GM21529 (cell line): Measurements from ENCODE around the gene ZFP57.
"Not testable (repeated sequence)": the region's sequence is repeated elsewhere in the genome, so short reads cannot be mapped to it uniquely, and the experiment has no call there.

Experiments
- ATAC-seq: cut with Tn5 transposase; IDR thresholded peaks from one replicate; pipeline ENCODE4 v1.9.1; 2021; ENCODE audit not compliant: unreplicated experiment

The ZFP57 gene

DNA sequence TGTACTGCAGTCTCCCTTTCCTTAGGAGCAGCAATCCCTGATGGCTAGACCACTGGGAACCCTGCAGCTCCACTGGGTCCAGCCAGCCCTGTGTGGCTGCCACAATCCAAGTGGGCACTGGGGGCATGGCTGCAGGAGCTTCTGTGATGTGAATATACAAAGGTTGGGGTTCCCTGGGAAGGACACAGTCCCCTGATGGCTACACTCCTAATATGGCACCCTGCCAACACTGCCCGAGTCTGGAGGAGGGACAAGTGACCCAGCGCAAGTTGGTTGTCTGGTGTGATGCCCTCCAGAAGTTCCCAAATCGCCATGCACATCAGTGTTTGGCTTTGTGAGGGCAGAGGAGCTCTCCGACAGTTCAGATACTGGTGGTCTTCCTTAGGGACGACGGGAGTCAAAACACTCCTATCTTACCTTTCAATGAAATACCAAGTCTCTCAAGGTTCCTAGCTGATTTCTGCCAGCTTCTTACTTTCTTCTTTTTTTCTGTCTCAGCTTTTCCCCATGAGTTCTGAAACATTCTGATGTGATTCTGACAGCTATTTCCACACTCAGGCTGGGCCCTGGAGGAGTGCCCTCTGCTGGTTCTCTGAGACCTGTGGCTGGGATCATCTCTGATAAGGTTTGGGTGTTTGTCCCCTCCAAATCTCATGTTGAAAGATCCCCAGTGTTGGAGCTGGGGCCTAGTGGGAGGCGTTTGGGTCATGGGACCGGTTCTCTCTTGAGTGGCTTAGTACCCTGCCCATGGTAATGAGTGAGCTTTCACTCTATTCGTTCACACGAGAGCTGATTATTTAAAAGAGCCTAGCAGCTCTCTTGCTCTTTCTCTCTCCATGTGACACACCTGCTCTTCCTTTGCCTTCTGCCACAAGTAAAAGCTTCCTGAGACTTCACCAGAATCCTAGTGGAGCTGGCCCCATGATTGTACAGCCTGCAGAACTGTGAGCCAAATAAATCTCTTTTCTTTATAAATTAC is 15.5 kb upstream of the ZFP57 start:
- ATAC-seq = no peak

DNA sequence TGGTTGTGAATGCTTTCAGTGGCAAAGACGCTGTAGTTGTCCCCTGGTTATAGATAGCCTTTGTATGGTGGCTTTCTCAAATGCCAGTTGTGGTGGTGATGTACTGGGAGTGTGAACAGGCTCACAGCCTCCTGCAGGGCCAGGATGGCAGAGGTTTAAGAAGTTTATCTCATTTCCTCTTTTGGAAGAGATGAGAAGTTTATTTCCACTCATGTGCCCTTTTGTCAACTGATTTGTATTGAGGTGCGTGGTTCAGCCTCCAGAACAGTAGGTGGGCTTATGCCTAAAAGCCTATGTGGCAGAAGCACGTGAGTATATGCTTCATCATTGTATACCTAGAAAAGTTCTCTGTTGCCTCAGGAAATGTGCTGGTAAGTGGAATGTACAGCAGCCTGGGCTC is 13.7 kb upstream of the ZFP57 start:
- no peak for ATAC-seq

DNA sequence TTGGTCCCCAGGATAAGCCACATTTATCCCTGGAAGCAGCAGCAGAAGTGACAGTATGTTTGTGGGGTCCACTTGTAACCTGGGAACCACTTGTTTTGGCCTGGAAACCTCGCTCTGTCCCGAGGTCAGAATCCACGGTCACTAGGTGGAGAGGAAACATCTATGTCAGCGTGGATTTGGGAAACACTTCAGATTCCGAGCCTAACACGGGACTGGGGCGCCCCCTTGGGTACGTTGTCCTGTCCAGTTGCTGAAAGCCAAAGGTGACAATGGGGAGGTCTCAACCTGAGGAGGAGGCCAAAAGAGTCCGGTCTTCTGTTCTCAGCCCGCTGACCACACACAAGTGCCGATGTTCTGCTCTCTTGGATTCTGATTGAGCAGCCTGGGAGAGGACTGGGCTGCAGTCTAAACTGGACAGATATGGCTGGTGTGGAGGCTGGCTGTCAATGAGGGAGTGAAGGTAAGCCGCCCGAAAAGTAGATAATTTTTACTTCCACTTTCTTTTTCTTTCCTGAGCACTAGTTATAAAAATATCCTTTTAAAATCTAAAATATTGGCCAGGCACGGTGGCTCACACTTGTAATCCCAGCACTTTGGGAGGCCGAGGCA is 4.9 kb upstream of the ZFP57 start:
- no peak for ATAC-seq

DNA sequence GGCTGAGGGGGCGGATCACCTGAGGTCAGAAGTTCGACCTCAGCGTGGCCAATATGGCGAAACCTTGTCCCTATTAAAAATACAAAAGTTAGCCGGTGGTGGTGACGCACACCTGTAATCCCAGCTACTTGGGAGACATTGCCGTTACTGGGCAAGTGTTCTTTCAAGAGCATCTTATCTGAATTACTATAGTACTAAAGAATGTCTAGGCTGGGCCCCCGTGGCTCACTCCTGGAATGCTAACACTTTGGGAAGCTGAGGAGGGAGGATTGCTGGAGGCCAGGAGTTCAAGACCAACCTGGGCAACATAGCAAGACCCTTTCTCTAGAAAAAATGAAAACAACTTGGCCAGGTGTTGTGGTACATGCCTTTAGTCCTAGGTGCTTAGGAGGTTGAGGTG is 859 bp upstream of the ZFP57 start:
- no peak for ATAC-seq

DNA sequence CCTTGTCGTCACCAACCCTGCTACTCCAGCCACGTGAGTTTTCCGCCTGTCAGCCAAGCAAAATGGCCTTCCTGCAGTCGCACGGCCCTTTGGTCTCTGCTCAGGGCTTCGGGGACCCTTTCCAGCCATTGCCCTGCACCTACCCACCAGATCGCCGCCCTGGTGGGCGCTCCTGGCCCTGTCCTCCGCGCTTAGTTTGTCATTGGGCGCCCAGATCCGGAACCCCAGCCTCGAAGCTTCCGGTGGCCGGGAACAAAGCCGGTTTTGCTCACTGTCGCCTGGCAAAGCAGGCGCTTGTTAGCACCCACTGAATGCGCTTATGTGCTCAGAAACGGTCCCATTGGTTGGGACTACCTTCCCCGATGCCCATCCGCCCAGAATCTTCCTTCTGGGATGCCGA is 536 bp downstream of the ZFP57 start:
- ATAC-seq = no peak

DNA sequence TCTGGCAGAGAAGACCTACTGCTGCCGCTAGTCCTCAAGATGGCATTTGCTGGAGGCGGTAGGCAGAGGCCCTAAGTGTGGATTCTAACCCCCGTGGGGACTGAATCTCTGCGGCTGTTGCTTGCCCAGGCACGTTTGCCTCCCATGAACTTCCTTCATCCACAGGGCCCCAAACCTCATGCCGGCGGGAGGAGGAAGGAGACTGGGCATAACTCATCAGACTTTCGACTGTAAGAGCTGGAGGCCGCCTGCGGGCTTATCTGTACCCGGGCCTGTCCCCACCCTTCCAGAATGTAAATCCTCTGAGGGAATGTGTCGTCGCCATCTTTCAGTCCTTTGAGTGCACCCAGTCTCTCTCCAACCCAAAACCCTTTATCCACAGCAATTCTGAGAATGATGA is 990 bp downstream of the ZFP57 start:
- ATAC-seq = no peak

DNA sequence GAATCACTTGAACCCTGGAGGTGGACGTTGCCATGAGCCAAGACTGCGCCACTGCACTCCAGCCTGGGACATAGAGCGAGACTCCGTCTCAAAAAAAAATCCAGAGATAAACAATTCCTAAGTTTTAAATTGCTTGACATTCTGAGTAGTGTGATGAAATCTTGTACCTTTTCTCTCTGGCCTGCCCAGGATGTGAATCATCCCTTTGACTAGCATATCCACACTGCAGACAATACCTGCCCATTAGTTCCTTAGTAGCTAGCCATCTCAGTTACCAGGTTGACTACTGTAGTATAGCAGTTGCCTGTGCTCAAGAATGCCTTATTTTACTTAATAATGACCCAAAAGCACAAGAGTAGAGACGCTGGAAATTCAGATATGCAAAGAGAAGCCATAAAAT is 2.8 kb downstream of the ZFP57 start:
- no peak for ATAC-seq

DNA sequence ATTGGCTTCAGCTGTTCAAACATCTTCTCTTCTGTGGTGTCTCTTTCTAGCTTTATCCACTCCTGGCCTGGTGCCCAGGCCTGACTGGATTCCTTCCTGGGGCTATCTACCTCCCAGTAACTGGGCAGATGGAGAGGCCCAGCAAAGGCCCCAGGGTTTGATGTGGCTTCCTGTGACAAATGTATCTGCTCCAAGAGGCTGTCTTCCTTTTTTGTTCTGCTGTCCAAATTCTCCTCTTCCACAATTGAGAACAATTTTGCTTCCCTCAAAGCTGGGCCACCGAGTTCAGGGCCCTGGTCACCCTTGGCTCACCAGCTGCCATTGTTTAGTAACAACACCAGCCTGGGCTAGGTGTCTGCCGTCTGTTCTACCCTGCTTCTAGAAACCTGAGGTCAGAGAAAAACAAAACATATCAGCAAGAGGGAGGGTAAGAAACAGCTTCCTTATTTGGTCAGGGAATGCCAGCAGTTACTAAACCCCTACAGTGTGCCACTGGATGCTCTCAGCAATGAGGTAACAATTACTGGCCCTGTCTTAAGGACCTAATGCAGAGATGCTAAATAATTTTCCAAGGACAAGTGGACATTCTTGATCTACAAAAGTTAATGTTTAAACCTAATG is 3.9 kb downstream of the ZFP57 start:
- no peak for ATAC-seq

DNA sequence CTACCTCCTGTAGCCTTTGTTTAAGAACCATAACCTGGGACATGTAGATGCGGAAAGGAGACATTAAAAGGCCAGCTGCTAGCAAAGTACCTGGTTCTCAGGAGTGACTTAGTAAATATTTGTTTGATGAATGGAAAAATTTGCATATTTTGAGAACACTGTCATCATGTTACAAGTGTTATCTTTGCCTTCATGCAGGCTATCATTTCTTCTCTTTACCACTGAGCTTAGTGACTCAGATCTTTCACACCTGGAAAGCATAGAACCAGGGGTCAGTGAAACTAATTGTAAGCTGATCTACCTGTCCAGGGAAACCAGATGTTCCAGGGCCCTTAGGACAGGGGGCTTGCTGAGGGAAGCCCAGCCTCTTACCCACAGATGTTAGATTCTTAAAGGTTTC is 5.4 kb downstream of the ZFP57 start:
- ATAC-seq = no peak

DNA sequence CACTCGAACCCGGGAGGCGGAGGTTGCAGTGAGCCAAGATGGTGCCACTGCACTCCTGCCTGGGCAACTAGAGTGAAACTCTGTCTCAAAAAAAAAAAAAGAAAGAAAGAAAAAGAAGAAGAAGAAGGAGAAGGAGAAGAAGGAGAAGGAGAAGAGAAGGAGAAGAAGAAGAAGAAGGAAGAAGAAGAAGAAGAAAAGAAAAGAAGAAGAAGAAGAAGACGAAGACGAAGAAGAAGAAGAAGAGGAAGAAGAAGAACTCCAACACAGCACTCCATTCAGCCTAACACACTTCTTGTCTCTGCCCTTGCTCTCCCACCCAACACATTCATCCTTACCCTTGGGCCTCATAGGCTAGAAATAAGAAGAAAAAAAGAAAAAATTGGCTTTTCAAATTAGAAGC is 6.9 kb downstream of the ZFP57 start:
- no peak for ATAC-seq

DNA sequence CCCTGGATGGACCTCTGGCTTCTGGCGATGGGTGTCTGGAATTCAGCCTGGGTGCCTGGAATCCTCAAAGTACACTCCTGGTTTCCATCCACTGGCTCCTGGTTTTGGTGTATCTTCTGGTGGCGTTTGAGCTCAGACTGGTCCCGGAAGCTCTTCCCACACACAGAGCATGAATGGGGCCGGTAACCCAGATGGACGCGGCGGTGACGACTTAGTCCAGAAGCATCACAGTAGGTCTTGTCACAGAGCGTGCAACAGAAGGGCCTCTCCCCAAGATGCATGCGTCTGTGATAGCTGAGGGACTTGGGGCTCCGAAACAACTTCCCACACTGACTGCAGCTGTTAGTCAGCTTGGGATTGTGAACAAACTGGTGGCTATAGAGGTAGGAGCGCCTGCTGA is 7.8 kb downstream of the ZFP57 start:
- no peak for ATAC-seq

DNA sequence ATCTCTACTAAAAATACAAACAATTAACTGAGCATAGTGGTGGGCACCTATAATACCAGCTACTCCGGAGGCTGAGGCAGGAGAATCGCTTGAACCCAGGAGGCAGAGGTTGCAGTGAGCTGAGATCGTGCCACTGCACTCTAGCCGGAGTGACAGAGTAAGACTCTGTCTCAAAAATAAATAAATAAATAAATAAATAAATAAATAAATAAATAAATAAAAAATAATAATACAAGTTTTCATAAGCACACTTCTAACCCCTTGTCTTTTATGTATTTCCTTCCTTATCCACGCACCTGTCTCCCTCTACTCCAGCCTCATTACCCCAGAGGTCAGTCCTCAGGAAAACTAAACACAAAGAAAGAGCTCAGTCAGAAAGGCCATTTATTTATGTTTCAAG is 8.8 kb downstream of the ZFP57 start:
- not testable (repeated sequence) for ATAC-seq

DNA sequence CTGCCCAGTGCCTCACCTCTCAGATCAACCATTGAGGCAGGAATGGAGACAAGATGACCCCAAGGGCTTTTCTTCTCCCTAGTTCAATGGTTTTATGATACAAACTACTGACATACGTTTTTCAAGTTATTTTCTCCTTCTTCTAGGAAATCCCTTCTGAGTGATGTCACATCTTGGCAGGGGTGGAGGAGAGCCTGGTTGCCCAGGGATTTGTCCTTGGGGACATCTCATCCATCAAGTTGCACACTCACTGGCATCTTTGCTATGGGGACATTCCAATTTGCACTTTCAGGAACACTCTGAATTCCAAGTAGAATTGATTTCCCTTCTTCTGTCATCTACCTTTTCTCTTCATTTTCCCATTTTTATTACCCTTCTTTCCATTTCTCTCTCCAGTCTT is 9.9 kb downstream of the ZFP57 start:
- ATAC-seq = no peak

DNA sequence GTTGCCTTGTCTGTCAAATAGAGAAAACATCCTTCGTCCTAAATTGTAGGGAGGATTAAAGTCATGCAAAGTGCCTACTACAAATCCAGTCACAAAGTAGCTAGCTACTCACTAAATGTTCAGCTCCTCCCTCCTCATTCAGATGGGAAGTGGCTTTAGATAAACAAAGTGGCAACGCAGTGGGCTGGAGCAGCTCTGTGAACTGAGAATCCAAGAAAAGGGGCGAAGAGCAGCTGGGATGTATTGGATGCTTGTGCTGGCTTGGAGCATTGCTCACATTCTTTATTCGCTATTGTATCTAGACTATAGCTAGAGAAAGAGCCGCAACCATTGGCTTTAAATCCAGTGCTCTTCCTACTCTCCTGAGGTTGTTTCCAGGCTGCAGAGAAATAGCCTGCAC is 13.8 kb downstream of the ZFP57 start:
- ATAC-seq = no peak

DNA sequence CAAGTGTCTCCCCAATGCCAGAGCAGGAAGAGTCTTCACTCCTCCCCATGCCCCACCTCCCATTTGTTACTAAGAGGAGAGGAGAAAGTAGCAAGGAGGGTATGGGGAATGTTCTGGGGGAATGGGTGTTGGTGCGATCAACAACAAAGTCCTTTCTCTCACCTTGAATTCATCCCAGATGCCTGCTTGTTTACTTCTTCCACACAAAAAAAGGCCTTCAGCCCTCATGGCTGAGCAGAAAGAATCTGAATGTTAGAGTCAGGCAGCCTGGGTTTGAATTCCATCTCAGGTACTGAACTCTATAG is 14.2 kb downstream of the ZFP57 start:
- ATAC-seq = no peak

DNA sequence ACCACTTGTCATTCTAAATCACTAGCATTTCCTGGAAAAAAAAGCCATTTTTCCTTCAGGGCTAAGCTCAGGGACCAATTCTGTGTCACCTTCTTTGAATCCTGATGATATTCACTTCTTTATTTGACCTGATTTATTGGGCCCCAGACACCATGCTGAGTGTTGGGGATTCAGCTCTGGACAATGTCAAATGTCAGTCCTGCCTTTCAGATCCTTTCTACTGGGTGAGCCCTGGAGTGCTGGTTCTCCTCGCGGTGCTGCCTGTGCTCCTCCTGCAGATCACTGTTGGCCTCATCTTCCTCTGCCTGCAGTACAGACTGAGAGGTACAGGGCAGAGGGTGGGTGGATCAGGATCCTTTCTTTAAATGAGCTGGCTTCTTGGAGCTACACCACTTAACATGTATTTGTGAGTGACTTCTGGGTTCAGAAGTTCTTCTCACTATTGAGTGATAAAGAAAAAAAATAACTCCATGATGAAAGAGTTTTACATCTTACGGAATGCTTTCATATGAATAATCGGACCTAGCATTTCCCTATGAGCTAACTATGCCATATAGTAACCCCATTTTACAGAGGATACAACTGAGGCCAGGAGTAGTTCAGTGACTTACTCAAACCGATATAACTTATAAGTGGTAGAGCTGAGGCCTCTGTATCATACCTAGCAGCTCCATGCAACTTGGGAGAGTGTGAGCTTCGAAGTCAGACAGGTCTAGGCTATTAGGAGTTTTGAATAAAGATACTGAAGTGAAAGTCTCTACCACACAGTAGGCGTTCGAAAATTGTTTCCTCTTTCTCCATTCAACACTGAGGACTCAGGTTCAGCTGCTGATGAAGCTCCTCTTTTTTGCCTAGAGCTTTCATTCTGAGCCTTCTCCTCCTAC is 14.8 kb downstream of the ZFP57 start:
- ATAC-seq = no peak

DNA sequence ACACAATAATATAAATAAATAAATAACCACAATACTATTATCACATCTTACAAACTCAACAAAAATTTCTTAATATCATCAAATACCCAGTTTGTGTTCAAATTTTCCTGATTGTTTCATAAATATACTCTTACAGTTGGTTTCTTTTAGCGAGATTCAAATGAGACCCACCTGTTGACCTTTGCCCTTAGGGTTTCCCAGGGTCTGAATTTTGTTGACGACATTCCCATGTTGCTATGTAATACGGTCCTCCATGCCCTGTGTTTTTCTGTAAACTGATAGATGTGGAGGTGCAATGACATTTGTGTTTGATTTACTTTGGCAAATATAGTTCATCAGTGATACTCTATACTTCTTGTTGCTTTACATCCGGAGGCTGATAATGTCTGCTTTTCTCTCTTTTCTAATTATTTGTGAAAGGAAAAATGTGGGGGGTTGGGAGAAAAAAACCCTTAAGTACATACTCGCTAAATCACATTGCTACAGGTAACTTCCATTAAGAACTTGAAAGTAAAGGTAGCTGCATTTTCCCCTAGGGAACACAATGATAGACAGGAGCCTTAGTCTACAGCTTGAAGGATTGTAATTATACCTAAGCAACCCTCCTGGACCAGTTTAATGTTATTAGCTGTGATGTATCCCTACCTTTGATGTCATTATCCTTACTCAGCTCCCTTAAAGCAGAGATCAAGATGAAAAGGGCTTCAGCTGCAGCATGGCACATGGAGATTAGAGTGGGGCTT is 17.5 kb downstream of the ZFP57 start:
- no peak for ATAC-seq

DNA sequence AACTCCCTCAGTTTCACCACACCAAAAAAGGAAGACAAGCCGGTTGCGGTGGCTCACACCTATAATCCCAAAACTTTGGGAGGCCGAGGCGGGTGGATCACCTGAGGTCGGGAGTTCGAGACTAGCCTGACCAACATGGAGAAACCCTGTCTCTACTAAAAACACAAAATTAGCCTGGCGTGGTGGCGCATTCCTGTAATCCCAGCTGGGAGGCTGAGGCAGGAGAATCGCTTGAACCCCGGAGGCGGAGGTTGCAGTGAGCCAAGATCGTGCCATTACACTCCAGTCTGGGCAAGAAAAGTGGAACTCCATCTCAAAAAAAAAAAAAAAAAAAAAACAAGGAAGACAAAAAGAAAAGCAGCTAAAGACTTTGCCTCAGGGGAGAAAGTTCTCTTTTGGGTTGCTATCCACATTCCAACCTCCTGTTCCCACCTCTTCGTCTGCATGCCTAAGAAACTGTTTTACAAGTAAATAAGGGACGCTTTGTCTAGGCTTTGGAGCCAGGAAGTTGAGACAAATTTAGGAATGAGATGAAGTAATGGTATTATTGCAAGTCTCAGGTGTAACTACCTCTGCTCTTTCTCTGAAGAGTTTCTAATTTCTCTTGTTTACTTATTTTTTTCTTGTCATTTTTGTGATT is 19.3 kb downstream of the ZFP57 start:
- not testable (repeated sequence) for ATAC-seq

DNA sequence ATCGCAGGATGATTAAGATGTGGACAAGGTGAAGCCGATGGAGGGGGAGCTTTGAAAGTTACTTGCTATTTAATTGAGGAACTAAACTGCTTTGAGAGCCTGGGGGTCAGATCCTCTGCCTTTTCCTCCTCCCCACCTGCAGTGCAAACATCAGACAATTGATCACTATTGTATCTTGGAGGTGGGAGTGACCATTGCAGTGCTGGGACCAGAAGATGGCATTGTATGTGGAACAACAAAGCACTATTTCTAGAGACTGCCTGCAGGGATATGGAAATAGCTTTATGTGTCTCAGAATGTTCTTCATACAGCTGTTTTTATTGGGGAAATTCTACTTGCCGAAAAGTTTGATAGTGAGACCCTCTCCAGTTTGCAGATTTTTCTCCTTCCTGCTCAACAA is 19.9 kb downstream of the ZFP57 start:
- no peak for ATAC-seq

DNA sequence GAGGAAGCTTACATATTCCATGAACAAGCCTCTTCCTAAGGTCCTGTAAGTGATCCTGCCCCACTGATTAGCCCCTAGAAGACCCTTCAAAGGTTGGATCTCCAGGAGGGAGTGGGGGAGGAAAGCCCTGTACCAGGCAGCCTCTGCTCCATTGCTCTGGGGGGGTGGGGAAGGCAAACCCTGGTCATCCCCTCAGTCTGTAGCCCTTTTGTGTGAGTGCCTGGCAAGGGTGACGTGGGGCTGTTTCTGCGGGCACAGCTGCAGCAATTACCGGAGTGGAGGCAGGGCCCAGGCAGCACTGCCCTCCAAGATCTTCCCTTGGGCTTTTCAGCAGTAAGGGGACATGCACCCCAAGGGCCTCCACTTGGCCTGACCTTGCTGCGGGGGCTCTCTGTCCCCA is 24.2 kb downstream of the ZFP57 start, which contains the start of gene MOG:
Gene MOG, plus strand, starts transcription at position 295 of the 400 bp plus-strand sequence. CDS start 118 bp downstream, outside the sequence.
- ATAC-seq = no peak
